DMS79 treated with DMSO at 0.1 percent for 48 hours (cell line): ENCODE measurements around the gene CRY1.

Experiments
- DNase-seq: peaks from one replicate; lab custom pipeline; 2025; lab: John Stamatoyannopoulos, UW

CRY1 gene

DNA sequence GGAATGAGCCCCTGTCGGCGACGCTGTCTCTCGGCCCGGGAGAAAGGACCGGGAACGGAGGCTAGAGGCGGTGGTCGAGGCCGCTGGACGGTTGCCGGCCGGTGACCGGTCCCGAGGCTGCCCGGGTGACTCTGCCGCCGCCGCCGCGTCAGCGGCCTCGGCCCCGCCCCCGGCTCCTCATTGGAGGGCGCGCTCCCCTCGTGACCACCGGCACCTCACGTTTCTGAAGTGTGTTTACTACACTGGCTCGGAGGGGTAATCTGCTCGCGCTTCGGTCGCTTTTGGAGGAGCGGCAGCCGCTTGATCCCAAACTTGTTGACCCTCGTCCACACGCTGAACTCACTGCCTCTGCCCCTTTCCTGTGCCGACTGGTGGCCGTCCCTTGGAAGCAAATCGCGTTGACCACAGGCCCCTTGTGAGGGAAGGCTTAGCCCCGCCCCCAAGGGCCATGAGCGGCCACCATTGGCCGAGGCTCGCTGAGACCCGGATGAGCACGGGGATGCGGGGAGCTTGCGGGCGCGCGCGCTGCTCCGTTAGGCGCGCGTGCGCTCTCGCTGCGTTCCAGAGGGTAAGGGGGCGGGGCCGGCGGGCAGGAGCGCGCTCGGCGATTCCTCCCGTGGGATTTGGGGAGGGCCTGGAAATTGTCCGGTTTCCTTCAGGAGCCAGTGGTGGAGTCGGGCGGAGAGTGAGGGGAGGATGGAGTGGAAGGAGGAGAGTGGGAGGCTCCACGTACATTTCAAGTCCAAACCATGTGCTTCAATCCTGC is at the start of gene CRY1:
CRY1 (minus strand) TSS at position 133 of the 766 bp plus-strand sequence. CDS start 588 bp downstream, outside the sequence.
- peak; percentile 92 for DNase-seq

DNA sequence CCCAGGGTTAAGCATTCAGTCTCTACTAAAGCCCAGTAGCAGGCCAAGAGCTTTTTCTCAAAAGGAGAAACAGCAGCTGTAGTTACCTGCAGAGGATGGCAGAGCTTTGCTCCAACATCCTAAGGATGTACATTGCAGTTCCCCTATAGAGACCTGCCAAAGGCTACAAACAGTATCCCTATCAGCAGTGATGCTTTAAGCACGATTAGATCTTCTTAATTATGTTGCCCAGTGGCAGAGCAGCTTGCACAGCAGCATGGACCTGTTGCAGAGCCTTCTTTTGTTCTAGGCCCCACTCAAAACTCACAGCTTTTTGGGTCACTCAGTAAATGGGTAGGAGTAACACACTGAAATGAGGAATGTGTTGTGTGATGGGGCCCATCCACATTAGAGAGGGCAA is 46.4 kb upstream of the CRY1 start:
- DNase-seq: no peak

DNA sequence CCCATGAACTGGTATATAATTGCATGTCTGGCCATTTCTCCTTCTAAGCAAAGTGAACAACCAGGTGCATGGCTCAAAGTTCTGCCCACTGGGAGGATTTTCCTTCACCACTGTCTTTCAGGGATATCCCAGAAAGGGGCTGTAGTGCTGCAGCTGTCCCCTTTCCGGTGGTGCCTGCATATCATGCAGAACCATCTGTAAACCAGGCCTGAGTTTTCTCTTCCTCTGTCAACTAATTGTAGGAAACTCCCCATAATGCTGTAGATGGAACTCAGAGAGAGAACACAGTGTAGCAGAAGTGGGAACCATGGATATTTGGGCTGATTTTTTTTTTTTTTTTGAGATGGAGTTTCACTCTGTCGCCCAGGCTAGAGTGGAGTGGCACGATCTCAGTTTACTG is 45.6 kb upstream of the CRY1 start:
- no peak for DNase-seq

DNA sequence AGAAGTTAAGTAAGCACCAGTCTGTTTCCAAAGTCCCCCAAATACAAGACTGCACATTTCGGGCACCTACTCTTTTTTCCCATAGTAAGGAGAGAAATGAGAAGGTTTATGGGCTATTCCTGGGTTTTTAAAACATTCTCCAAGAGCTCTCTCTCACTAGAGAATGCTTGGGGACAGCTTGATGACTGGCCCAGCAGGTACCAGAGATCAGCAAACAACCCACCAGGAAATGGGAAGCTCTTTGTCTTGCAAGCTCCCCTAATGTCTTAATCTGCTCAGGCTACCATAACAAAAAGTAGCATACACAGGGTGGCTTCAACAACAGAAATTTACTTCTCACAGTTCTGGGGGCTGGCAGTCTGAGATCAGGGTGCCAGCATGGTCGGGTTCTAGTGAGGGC is 41.8 kb upstream of the CRY1 start:
- DNase-seq: no peak

DNA sequence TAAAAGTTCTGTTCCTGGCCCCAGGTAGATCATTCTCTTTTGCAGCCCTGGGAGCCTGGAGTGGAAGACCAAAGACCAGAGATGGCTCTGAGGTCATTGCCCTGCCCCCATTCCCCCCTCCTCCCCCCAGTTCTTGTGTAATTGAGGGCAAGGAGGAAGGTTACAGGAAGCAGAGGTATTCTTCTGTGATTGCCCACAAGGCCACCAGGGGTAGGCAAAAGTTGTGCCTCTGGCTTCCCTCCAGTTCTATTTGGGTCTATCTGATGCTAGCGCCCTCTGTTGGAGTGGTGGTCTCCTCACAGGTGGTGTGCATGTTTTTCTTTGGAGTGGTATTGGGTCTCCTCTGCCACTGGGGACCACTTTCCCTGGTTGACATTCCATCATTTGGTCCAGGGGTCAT is 41.2 kb upstream of the CRY1 start:
- DNase-seq: no peak

DNA sequence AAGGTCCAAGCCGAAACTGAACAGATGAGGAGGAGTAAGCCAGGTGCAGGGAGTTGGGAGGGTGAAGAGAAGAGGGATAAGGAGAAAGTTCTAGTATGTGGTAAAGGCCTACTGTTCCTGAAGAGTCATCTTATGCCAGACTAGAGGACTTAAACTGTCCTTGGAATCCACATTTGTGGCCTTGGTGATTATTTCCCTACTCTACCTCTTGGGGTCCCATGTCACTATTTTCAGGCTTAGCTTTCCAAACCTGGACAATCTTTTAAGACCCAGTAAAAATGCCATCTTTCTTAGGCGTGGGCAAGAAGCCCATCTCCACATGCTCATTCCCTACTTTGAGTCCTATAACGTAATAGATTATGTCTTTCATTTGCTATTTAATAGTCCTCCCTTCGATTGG is 40.1 kb upstream of the CRY1 start:
- DNase-seq: peak; percentile 70

DNA sequence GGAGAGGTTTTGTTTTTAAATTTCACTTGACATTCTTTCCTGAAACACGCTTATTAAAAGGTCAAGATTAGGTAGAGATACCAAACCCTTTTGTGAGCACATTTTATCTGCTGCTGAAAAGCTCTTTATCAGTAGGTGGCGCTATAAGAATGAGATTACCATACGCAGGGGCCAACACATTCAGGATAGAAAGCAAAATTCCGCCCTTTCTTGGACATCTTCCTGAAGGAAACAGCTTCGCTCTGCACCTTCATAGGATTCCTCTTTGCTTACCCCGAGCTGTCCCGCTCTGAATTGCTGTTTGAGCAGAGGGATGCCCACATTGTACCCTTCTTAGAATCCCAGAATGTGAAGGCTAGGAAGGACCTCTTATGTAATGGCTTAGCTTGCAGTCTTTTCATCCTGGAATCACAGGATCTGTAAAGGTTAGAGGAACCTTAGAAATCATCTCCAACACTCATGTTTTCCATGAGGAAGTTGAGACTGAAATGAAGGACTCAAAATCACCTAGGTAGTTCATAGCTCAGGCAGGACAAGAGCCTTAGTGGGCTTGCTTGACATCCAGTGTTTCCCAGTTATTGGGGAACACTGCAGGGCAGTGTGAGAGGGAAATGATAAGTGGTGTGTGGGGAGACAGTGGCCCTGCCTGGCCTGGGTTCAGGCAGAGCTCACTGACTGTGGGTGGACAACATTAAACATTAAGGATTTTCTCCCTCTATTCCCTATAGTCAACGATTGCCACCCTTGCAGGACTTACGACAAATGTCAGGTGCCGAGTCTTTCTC is 38.7 kb upstream of the CRY1 start:
- peak; percentile 94 for DNase-seq

DNA sequence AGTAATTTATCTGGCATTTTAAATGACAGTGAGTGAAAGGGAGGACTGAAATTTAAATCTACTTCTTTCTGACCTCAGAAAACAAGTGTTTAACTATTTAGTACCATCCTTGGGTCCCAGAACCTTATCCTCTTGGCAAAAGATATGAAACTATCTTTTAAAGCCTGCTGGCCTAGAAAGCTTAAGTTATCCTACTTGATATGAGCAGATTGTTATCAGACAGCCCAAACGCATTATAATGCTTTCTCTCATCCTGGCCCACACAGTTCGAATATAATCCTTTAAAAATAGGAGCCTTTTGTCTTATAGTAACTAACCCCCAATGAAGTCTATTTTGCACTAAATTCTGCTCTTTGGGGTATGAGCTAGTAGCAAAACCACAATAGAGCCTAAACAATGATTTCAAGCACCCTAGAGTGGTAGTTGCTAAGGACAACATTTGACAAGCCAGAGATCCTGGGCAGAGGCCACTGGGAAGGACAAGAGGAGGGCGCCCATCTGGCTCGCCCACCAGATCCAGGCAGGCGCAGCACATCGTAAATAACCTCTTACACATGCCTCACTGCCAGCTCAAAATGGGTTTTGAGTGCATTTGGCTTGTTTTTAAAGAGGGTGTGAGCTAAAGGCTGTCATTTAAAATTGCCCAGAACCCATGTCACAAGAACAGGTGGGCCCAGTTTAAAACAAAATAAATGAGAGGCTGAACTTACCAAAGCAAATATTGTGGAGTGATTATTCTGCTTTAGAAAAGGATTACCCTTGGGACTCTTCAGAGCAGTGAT is 37.7 kb upstream of the CRY1 start:
- DNase-seq: peak; percentile 99

DNA sequence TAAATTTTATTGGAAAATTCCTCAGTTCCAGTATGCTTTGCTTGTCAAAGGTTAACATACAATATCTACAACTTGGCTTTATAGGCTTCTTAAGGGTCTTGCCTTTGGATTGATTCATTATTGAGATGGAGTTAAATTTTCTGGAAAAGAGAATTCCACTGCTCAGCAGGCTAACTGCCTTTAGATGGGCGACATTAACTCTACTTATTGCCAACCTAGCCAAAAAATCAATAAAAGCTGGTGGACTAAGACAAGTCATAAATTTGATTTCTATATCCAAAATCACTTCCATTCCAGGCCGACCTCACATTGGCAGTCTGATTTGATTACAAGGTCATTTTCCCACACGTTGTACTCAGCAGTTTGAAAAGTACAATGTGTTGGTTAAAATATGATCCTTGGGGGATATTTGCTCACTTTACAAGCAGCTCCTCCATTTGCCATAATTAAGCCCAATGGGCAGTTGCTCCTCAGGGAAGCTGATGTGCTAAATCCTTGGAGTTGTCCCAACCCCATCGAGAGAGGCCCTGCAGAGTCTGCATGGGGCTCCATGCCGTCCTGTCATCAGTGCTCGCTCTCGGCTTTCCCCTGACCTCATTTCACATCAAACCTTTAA is 36.1 kb upstream of the CRY1 start:
- DNase-seq: peak; percentile 48

DNA sequence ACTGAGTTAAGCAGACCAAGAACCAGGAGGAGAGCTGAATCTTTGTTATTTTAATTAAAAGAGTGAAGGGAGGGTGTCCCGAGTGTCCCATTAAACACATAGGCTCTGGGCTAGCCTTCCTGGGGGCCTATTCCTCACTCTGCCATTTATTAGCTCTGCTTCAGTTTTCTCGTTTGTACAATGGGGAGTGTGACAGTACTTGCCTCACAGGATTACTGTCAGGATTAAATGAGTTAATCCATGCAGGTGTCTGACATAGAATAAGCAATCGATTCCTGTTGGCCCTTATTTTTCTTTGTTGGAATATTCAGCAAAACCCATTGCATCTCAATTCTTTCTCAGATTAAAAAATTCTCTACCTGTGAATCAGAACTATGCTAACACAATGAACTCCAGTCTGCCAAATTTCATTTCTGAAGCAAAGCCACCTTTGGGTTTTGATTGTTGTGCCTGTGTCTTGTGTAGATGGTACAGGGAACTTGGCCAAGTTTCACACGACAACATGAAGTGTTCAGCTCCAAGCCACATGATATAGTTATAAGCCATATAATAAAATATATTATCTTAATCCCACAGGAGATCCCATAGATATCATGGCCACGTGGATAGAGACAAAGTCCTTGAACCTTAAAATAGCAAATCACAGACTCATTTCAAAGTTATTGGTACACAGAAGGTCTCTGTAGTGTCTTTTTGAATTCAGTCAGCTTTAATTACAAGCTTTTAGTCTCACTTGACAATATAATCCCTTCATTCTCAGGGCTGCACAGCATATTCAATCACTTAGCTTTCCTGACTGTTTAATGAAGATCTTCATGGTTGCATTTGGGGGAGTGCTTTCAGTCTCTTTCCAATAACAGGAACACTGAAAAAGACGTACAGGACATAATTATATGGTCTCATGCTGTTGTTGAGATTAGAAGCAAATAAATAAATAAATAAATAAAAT is 34.4 kb upstream of the CRY1 start:
- peak; percentile 23 for DNase-seq

DNA sequence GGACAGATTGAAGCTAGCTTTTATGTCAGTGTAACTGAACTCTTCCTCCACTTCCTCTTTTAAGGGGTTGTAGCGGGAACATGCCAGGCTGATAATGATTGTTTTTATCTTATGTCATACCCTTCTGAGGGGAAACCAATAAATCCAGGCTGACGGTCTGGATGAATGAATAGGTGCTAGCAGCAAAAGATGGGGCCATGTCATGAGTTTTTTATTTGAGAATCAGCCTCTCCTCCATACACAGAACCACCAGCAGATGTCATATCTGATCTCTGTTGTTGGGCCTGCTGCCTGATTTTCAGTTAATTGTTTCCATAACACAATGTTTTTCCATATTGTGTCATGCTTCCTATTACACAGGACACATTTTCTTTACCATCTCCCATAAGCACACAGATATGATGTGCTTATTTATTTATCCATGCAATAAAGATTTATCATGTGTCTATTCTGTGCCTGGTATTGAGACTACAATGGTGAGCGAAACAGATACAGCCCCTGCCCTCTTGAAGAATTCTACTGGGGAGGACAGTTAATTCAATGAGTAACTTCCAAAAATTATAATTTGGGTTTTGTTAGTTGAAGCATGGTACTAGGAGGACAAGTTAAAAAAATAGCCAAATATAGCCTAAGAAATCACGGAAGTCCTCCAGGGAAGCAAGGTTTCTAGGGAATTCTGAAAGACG is 33.6 kb upstream of the CRY1 start:
- peak; percentile 54 for DNase-seq

DNA sequence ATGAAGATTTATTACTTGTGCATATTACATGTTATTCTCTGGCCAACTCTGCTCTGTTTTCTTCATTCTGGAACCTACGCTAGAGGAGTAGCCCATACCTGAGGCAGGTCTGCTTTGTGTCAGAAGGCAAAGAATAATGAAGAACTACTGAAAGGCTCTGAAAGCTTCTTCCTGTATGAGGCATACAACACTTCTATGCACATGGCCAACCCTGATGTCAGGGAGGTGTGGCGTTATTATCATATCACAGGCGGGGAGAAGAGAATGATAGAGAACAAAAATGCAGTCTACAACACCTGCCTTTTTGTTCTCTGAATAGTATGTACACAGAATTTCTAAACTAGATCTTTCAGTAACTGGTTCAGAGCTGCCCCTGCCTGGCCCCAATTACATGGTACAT is 32.5 kb upstream of the CRY1 start:
- no peak for DNase-seq

DNA sequence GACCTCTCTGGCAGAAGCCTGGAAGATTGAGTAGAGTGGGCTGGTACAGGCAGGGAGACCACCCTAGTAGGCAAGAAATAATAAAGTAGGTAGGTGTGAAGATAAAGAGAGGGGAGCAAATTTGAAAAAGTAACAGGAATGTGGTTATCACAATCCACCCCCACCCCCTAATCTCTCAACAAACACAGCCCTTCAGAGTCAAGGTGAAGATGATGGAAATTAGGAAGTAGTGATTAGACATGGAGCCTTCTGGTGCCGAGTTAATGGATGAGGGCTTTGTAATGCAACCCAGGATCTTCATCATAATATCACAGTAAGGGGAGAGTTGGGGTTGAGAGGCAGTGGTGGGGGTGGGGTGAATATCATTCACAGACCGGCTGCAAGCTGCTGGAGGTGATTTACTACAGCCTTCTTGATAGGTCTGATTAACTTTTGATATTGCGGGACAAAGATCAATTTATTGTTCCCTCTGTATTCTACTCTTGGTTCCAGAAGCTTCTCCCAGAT is 29.2 kb upstream of the CRY1 start:
- no peak for DNase-seq

DNA sequence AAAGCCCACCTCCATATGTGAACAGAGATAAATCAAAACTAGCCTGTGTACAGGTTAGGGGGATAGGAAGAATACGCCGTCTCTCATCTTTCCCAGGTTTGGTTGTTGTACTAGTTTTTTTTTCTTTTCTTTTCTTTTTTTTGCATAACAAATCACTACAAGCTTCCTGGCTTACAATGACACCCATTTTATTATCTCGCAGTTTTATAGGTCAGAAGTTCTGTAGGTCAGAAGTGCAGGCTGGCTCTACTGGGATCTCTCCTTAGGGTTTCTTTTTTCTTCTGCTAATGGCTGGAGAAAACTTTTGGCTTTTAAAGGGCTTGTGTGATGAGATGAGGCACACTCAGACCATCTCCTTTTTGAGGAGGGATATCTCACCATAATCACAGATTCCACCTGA is 25.7 kb upstream of the CRY1 start:
- no peak for DNase-seq

DNA sequence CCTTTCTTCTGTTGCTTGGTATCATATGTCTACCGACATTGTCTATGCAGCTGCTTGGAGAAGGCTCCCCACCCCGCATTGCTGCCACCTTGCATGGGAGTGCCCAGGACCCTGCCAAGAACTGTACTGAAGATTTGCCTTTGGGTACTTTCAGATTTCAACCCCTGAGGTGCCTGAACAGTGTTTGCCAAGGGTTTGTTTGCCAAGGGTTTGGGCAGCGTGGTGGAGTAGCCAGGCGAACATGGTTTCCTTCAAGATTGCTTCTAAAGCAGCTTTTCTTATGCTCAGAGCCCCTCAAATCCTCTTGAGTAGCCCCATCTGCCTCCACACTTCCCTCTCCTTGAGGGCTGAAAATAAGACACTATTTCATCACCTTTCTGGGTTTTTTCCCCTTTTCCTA is 25.3 kb upstream of the CRY1 start:
- DNase-seq: no peak

DNA sequence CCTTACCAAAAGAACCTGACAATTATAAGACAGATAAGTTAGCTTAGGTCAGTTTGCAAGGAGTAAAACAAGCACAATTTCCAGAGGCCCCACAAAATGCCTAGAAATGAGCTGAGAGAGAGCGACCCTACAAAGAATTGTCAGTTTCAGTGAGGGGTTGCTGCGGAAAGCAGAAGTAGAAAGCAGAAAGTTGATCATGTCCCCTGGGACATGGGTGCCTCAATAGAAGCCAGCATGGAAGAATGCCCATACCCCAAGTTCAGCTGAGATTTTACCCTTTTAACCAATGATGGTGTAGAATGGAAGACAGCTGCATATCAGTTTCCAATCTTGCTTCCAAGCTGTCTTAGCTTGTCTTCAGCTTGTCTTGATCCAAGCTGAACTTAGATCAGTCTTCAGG is 21.8 kb upstream of the CRY1 start:
- no peak for DNase-seq

DNA sequence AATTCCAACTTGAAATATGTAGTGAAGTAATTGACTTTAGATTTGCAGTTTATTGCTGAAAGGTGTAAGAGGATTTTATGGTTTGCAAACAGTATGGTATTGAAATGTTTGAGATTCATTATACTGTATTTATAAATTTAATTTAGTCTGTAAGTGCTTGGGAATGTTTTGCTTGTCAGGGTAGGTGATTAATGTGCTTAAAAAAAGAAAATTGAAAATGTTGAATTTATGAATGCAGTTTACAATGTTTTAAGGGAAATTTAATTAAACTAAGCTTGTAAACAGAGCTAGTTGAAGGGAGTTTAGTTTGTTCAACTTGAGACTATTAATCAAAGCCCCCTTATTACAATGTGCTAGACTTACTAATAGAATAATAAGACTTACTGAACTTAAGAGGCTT is 18.0 kb upstream of the CRY1 start:
- DNase-seq: no peak

DNA sequence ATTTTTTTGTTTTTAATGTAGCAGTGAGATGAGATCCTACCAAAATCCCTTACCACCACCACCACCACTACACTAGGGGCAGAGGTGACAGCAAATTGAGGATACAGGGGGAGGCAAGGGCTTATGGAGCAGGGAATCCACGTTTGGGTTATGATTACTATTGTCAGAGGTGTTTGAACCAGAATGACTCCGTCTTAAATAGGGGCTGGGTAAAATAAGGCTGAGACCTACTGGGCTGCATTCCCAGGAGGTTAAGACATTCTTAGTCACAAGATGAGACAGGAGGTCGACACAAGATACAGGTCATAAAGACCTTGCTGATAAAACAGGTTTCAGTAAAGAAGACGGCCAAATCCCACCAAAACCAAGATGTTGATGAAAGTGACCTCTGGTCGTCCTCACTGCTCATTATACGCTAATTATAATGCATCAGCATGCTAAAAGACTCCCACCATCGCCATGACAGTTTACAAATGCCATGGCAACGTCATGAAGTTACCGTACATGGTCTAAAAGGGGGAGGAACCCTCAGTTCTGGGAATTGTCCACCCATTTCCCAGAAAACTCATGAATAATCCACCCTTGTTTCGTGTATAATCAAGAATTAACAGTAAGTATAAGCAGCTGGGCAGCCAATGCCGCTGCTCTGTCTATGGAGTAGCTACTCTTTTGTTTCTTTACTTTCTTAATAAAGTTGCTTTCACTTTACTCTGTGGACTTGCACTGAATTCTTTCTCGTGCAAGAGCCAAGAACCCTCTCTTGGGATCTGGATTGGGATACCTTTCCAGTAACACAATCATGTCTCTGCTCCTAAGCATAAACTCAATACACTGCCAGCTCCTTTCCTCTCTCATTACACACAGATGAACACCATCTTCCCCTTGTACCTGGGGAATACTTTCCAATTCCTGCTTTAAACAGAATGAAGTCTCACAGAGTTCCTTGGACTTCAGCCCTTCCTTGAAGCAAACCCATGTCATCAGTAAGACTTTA is 16.7 kb upstream of the CRY1 start:
- no peak for DNase-seq

DNA sequence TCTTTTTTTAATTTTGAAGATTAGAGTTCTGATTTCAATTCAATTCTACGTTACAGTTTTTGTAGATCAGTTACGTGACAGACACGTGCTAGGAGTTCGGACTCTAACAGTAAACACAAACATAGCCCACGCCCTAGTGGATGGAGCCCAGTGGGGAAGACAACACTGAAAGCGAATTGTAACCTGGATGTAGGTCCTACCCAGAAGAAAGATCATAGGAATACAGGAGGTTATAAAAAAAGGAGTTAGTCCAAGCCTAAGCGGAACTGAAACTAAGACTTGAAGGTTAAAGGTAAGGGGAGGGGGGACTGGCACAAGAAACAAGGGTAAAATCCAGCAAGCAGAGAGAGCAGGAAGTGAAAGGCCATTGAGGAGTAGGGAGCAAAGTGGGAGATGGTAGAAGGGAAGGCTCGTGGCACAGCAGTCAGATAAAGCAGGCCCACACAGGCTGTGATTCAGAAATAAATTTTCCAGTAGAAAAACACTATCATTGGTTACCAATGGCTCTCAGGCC is 15.7 kb upstream of the CRY1 start:
- DNase-seq: no peak
